Measurements from ENCODE around the gene PTCHD1.

Gene PTCHD1

GRCh38 chrX:23334848-23335599 is at the start of gene PTCHD1:
TSS of gene PTCHD1 (plus strand) at chrX:23334849. CDS start at chrX:23334876, 27 bp downstream.
- DNase-seq, result no peak

- DNase-seq, result no peak
Measured at GRCh38 chrX:23286731-23287130, 47.9 kb upstream of the PTCHD1 start.

GRCh38 chrX:23287191-23287725 is 47.4 kb upstream of the PTCHD1 start:
- no peak for DNase-seq

- no peak for DNase-seq
Measured at GRCh38 chrX:23292354-23292987, 42.2 kb upstream of the PTCHD1 start.

- no peak for DNase-seq
Measured at GRCh38 chrX:23292988-23293651, 41.5 kb upstream of the PTCHD1 start.

- DNase-seq, result no peak
Measured at GRCh38 chrX:23304881-23305280, 29.8 kb upstream of the PTCHD1 start.

- DNase-seq, result no peak
Measured at GRCh38 chrX:23311731-23312130, 22.9 kb upstream of the PTCHD1 start.

GRCh38 chrX:23312136-23312535 is 22.5 kb upstream of the PTCHD1 start:
- no peak for DNase-seq

GRCh38 chrX:23317799-23318724 is 16.6 kb upstream of the PTCHD1 start:
- no peak for DNase-seq

GRCh38 chrX:23327104-23327503 is 7.5 kb upstream of the PTCHD1 start:
- DNase-seq, result no peak

- DNase-seq, result no peak
Measured at GRCh38 chrX:23331701-23332100, 2.9 kb upstream of the PTCHD1 start.

- no peak for DNase-seq
Measured at GRCh38 chrX:23332101-23332887, 2.4 kb upstream of the PTCHD1 start.

GRCh38 chrX:23332888-23333821 is 1.5 kb upstream of the PTCHD1 start:
- DNase-seq, result no peak

GRCh38 chrX:23333842-23334520 is 668 bp upstream of the PTCHD1 start:
- DNase-seq, result no peak

GRCh38 chrX:23334521-23334847 is 165 bp upstream of the PTCHD1 start:
- DNase-seq, result no peak

- DNase-seq, result no peak
Measured at GRCh38 chrX:23338334-23338733, 3.7 kb downstream of the PTCHD1 start.

- DNase-seq, result no peak
Measured at GRCh38 chrX:23341452-23341851, 6.8 kb downstream of the PTCHD1 start.

GRCh38 chrX:23344238-23344903 is 9.7 kb downstream of the PTCHD1 start:
- no peak for DNase-seq

GRCh38 chrX:23344904-23345271 is 10.2 kb downstream of the PTCHD1 start:
- DNase-seq, result no peak

- DNase-seq, result no peak
Measured at GRCh38 chrX:23356189-23356588, 21.5 kb downstream of the PTCHD1 start.

Data from NCI-H774 (cell line).